Mucosa of descending colon (tissue), 3 donors: Measurements from ENCODE around the gene RNPS1. TPM values are rescaled to one million over a fixed set of nuclear protein-coding genes. Genes with fewer than 3 reads are reported as not detected.

ENCODE experiments used
- ATAC-seq: fragments of 200-7000 bp; cut with Tn5 transposase; one replicate; pipeline ENCODE4 v1.9.1; 2020; ENCODE audit warnings: mild to moderate bottlenecking, moderate library complexity
- DNase-seq, 3 donors: peaks; one replicate each; pipeline ENCODE4 v3.0.0-alpha.2; 2020
- H3K36me3 ChIP-seq: fragments of 200-600 bp; one replicate; pipeline ENCODE4 v1.8.0; 2021; ENCODE audit warnings: low read depth, mild to moderate bottlenecking
- H3K4me1 ChIP-seq: fragments of 200-600 bp; one replicate; pipeline ENCODE4 v1.8.0; 2021; ENCODE audit warnings: low read depth, mild to moderate bottlenecking
- H3K4me3 ChIP-seq: fragments of 200-600 bp; one replicate; pipeline ENCODE4 v1.8.0; 2021; ENCODE audit warnings: mild to moderate bottlenecking
- H3K9me3 ChIP-seq: fragments of 200-600 bp; one replicate; pipeline ENCODE4 v1.8.0; 2021; ENCODE audit warnings: mild to moderate bottlenecking
- CTCF ChIP-seq: fragments of 200-600 bp; IDR thresholded peaks from one replicate; pipeline ENCODE4 v1.8.0; 2022; ENCODE audit warnings: antibody characterized with exemption, mild to moderate bottlenecking
- intact Hi-C, 2 donors: fragments of 100-400 bp; cut with DNase I in 1 of 2; cut with micrococcal nuclease in 1 of 2; formaldehyde crosslinking; loops; one replicate each; pipeline versions ENCODE4 v1.11.0 to v1.11.1; 2022; cut with DNase I, micrococcal nuclease
- total RNA-seq, 3 donors: library from RNA; stranded (reverse); fragmentation: NEBNext Ultra II Directional in 2 of 3; extraction: Animal tissue kit (Norgen Biotek cat#: 25700) in 2 of 3; gene quantifications; one replicate each; pipeline versions ENCODE4 v1.2.1 to v1.2.4, GENCODE V29; 2021 to 2023
- donor health status: DM: no; HTN: no; CAD: no; lungs with moderate emphysema.
- donor health status: DM: no; HTN: no; CAD: no.
- donor health status: DM: no; HTN: yes; CAD: no.

The RNPS1 gene
- total RNA-seq, 3 donors from 2014 or later: 125 to 144 (median 125) TPM

GRCh38 chr16:2299121-2299914 lies 31.4 kb upstream of the RNPS1 start:
- intact Hi-C loops: no loop called here
- no peak for DNase-seq

GRCh38 chr16:2298621-2299020 lies 30.7 kb upstream of the RNPS1 start:
- Histone ChIP-seq H3K9me3 (no peaks in the 10 kb centered on the region), H3K36me3 (no peaks in the 10 kb centered on the region), H3K4me1 (no peaks in the 10 kb centered on the region), H3K4me3 (no peak overlapping the region)
- DNase-seq: no peak
- no peak for TF ChIP-seq CTCF
- intact Hi-C loops: no loop called here
- ATAC-seq: no peak

More at GRCh38 chr16:2299121-2299914, 31.4 kb upstream of the RNPS1 start:
- Histone ChIP-seq H3K4me3 (no peak overlapping the region), H3K36me3 (no peaks in the 10 kb centered on the region), H3K4me1 (no peaks in the 10 kb centered on the region), H3K9me3 (no peaks in the 10 kb centered on the region)
- ATAC-seq: no peak
- no peak for TF ChIP-seq CTCF

GRCh38 chr16:2297506-2297860 lies 29.6 kb upstream of the RNPS1 start:
- no peak for TF ChIP-seq CTCF
- no peak for DNase-seq
- intact Hi-C loops: no loop called here
- Histone ChIP-seq H3K9me3 (no peaks in the 10 kb centered on the region), H3K4me1 (no peaks in the 10 kb centered on the region), H3K4me3 (no peak overlapping the region), H3K36me3 (no peaks in the 10 kb centered on the region)
- ATAC-seq: no peak

GRCh38 chr16:2296661-2297505 lies 29.0 kb upstream of the RNPS1 start:
- ATAC-seq: peak; percentile 34
- DNase-seq: peak in 2 of 3 donors; percentile 32 to 41
- H3K4me3 ChIP-seq: no peak overlapping the region
- TF ChIP-seq CTCF: no peak
- no peaks in the 10 kb centered on the region for H3K9me3 ChIP-seq
- H3K4me1 ChIP-seq: no peaks in the 10 kb centered on the region
- H3K36me3 ChIP-seq: no peaks in the 10 kb centered on the region
- intact Hi-C loops: no loop called here

GRCh38 chr16:2295056-2295798 lies 27.3 kb upstream of the RNPS1 start:
- peak; percentile 9 for ATAC-seq
- no peak for TF ChIP-seq CTCF

More at GRCh38 chr16:2295056-2295798, 27.3 kb upstream of the RNPS1 start:
- H3K4me1 ChIP-seq: no peaks in the 10 kb centered on the region
- H3K4me3 ChIP-seq: no peak overlapping the region
- no peaks in the 10 kb centered on the region for H3K36me3 ChIP-seq
- no peak for DNase-seq
- no peaks in the 10 kb centered on the region for H3K9me3 ChIP-seq
- intact Hi-C loops: no loop called here
